Measurements from ENCODE around the gene DHCR7. TPM values are rescaled to one million over a fixed set of nuclear protein-coding genes. Genes with fewer than 3 reads are reported as not detected.

DHCR7 gene
- total and polyA plus RNA-seq, 3 experiments from 2014 or later = 19.6 to 42.8 (median 41.5) TPM

DNA sequence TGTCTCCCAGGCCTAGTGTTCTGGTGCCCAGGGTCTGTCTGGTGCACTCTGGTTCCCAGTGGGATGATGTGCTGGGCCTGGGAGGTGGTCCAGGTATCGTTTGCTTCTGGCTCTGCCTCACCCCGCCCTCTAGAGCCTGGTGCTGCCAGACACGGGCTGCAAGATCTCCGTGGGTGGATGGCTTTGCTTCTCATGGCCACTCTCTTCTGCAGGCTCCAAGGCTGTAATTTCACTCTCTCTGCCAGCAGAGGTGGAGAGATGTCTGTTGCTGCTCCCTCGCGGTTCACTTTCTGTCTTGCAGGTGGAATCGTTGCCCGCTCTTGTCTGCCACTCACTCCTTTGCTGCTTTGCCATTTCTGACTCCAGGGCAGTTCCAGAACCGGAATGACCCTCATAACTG lies 18.2 kb upstream of the DHCR7 start:
- H3K4me1 Mint-ChIP-seq = peaks cover 0 to 6% (median 4%) of the 10 kb centered on the region in 3 donors
- no peaks in the 10 kb centered on the region for H3K27me3 Mint-ChIP-seq
- Histone ChIP-seq H3K4me1 (ENCODE audit: insufficient read depth, low read length) (no peaks in the 10 kb centered on the region), H3K9me3 (ENCODE audit: low read length) (no peaks in the 10 kb centered on the region), H3K4me3 (ENCODE audit: low read length) (no peak overlapping the region), H3K36me3 (ENCODE audit: insufficient read depth, low read length) (peaks cover 11% of the 10 kb centered on the region), H3K27me3 (ENCODE audit: insufficient read depth, low read length, poor library complexity, severe bottlenecking) (no peaks in the 10 kb centered on the region), H3K27ac (ENCODE audit: low read depth, low read length) (no peak overlapping the region)
- H3K27ac Mint-ChIP-seq = peak overlapping the region in 1 of 8 donors; percentile 30
- ChIA-PET CTCF (interaction anchor here (0.6 kb wide), 1 partner anchor 41 kb away, joined by 3 read pairs; no protein-coding TSS in a partner anchor), POLR2A (no interaction called here)
- no peaks in the 10 kb centered on the region for H3K9me3 Mint-ChIP-seq
- peak in 1 of 5 donors; percentile 8 for DNase-seq
- H3K4me3 Mint-ChIP-seq = no peak overlapping the region
- H3K36me3 Mint-ChIP-seq = peaks cover 0 to 81% (median 11%) of the 10 kb centered on the region in 3 donors

GRCh38 chr11:71465054-71465453 lies 16.9 kb upstream of the DHCR7 start:
- no peaks in the 10 kb centered on the region for H3K9me3 Mint-ChIP-seq
- CTCF ChIA-PET = no interaction called here
- no peaks in the 10 kb centered on the region for H3K27me3 ChIP-seq (ENCODE audit: insufficient read depth, low read length, poor library complexity, severe bottlenecking)
- H3K36me3 Mint-ChIP-seq = peaks cover 0 to 83% (median 19%) of the 10 kb centered on the region in 3 donors
- no peaks in the 10 kb centered on the region for H3K9me3 ChIP-seq (ENCODE audit: low read length)
- no peak overlapping the region for H3K27ac ChIP-seq (ENCODE audit: low read depth, low read length)
- no peaks in the 10 kb centered on the region for H3K27me3 Mint-ChIP-seq
- H3K4me1 Mint-ChIP-seq = peaks cover 6 to 13% (median 8%) of the 10 kb centered on the region in 3 donors
- DNase-seq = no peak
- H3K36me3 ChIP-seq (ENCODE audit: insufficient read depth, low read length) = peaks cover 15% of the 10 kb centered on the region
- H3K4me3 Mint-ChIP-seq = no peak overlapping the region
- H3K27ac Mint-ChIP-seq = peak overlapping the region in 1 of 8 donors; percentile 76
- POLR2A ChIA-PET = no interaction called here
- H3K4me1 ChIP-seq (ENCODE audit: insufficient read depth, low read length) = no peaks in the 10 kb centered on the region
- no peak overlapping the region for H3K4me3 ChIP-seq (ENCODE audit: low read length)

DNA sequence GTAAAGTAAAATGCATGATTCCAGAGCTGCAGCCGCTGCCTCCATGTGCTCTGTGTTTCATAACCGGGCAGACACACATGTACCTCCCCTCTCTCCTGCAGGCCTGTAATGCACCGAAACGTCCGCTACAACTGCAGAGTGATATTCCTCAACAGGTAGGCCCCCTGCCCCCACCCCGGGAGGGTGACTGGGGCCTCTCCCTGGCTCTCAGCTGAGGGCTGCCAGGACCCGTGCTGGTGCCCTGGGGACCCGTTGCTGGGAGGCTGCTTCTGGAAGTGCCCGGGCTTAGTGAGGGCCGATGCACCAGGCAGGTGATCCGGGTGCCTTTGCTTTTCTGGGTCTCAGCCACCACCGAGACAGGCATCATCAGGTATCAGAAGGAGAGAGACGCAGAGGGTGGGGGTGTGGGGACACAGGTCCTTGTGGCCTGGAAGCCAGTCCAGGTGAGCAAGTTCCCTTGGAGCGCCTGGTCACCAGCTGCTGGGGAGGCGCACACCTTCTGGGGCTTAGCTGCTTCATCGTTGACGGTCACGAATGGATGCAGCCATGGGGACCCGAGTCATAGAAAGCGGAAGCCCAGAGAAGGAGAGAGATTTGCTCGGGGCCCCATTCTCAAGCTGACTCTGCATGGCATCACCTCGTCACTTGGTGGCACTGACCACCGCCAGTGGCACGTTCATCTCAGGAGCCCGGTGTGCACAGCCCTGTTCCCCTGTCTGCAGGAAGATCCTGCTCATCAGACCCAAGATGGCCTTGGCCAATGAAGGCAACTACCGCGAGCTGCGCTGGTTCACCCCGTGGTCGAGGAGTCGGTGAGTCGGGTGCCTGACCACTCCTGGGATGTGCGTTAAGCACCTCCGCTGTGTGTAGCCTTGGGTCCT lies 15.4 kb upstream of the DHCR7 start:
- POLR2A ChIA-PET = no interaction called here

GRCh38 chr11:71462726-71463125 lies 14.5 kb upstream of the DHCR7 start:
- H3K4me1 ChIP-seq (ENCODE audit: insufficient read depth, low read length) = no peaks in the 10 kb centered on the region
- POLR2A ChIA-PET = no interaction called here
- H3K36me3 ChIP-seq (ENCODE audit: insufficient read depth, low read length) = peaks cover 35% of the 10 kb centered on the region

More for the DNA sequence above, 15.4 kb upstream of the DHCR7 start:
- no peaks in the 10 kb centered on the region for H3K4me1 ChIP-seq (ENCODE audit: insufficient read depth, low read length)
- Mint-ChIP-seq H3K9me3 (no peaks in the 10 kb centered on the region), H3K4me1 (peaks cover 6 to 20% (median 8%) of the 10 kb centered on the region in 3 donors), H3K27ac (peak overlapping the region in 2 of 8 donors; percentile 65 to 69), H3K36me3 (peaks cover 0 to 92% (median 20%) of the 10 kb centered on the region in 3 donors), H3K4me3 (no peak overlapping the region), H3K27me3 (no peaks in the 10 kb centered on the region)
- peaks cover 29% of the 10 kb centered on the region for H3K36me3 ChIP-seq (ENCODE audit: insufficient read depth, low read length)
- CTCF ChIA-PET = no interaction called here
- H3K27ac ChIP-seq (ENCODE audit: low read depth, low read length) = no peak overlapping the region
- peak in 1 of 5 donors; percentile 31 for DNase-seq
- no peaks in the 10 kb centered on the region for H3K27me3 ChIP-seq (ENCODE audit: insufficient read depth, low read length, poor library complexity, severe bottlenecking)
- H3K9me3 ChIP-seq (ENCODE audit: low read length) = no peaks in the 10 kb centered on the region
- H3K4me3 ChIP-seq (ENCODE audit: low read length) = no peak overlapping the region

GRCh38 chr11:71461696-71462095 lies 13.5 kb upstream of the DHCR7 start:
- peak in 1 of 5 donors; percentile 15 for DNase-seq
- peaks cover 46% of the 10 kb centered on the region for H3K36me3 ChIP-seq (ENCODE audit: insufficient read depth, low read length)
- Mint-ChIP-seq H3K4me3 (no peak overlapping the region), H3K27me3 (no peaks in the 10 kb centered on the region), H3K36me3 (peaks cover 0 to 93% (median 22%) of the 10 kb centered on the region in 3 donors), H3K27ac (peak overlapping the region in 1 of 8 donors; percentile 47), H3K4me1 (peaks cover 12 to 31% (median 18%) of the 10 kb centered on the region in 3 donors), H3K9me3 (no peaks in the 10 kb centered on the region)
- ChIA-PET POLR2A (no interaction called here), CTCF (no interaction called here)
- no peaks in the 10 kb centered on the region for H3K27me3 ChIP-seq (ENCODE audit: insufficient read depth, low read length, poor library complexity, severe bottlenecking)
- H3K4me1 ChIP-seq (ENCODE audit: insufficient read depth, low read length) = no peaks in the 10 kb centered on the region
- no peaks in the 10 kb centered on the region for H3K9me3 ChIP-seq (ENCODE audit: low read length)
- no peak overlapping the region for H3K4me3 ChIP-seq (ENCODE audit: low read length)
- no peak overlapping the region for H3K27ac ChIP-seq (ENCODE audit: low read depth, low read length)

More at GRCh38 chr11:71462726-71463125, 14.5 kb upstream of the DHCR7 start:
- no peaks in the 10 kb centered on the region for H3K27me3 Mint-ChIP-seq
- peak in 1 of 5 donors; percentile 30 for DNase-seq
- H3K27ac Mint-ChIP-seq = no peak overlapping the region
- H3K27me3 ChIP-seq (ENCODE audit: insufficient read depth, low read length, poor library complexity, severe bottlenecking) = no peaks in the 10 kb centered on the region
- no peak overlapping the region for H3K4me3 Mint-ChIP-seq
- no peak overlapping the region for H3K27ac ChIP-seq (ENCODE audit: low read depth, low read length)
- H3K36me3 Mint-ChIP-seq = peaks cover 0 to 93% (median 23%) of the 10 kb centered on the region in 3 donors
- H3K9me3 Mint-ChIP-seq = no peaks in the 10 kb centered on the region
- H3K4me3 ChIP-seq (ENCODE audit: low read length) = no peak overlapping the region
- H3K9me3 ChIP-seq (ENCODE audit: low read length) = no peaks in the 10 kb centered on the region
- CTCF ChIA-PET = no interaction called here
- peaks cover 8 to 23% (median 10%) of the 10 kb centered on the region in 3 donors for H3K4me1 Mint-ChIP-seq

GRCh38 chr11:71459767-71460320 lies 11.7 kb upstream of the DHCR7 start:
- CTCF ChIA-PET = no interaction called here

GRCh38 chr11:71459076-71459766 lies 11.0 kb upstream of the DHCR7 start:
- H3K9me3 Mint-ChIP-seq = no peaks in the 10 kb centered on the region
- peaks cover 62% of the 10 kb centered on the region for H3K36me3 ChIP-seq (ENCODE audit: insufficient read depth, low read length)
- H3K27ac Mint-ChIP-seq = no peak overlapping the region
- H3K27me3 ChIP-seq (ENCODE audit: insufficient read depth, low read length, poor library complexity, severe bottlenecking) = no peaks in the 10 kb centered on the region
- peaks cover 28 to 51% (median 42%) of the 10 kb centered on the region in 3 donors for H3K4me1 Mint-ChIP-seq
- ChIA-PET POLR2A (no interaction called here), CTCF (no interaction called here)
- H3K27ac ChIP-seq (ENCODE audit: low read depth, low read length) = no peak overlapping the region
- H3K9me3 ChIP-seq (ENCODE audit: low read length) = no peaks in the 10 kb centered on the region
- peaks cover 5 to 93% (median 25%) of the 10 kb centered on the region in 3 donors for H3K36me3 Mint-ChIP-seq
- DNase-seq = no peak
- no peak overlapping the region for H3K4me3 ChIP-seq (ENCODE audit: low read length)
- no peak overlapping the region for H3K4me3 Mint-ChIP-seq
- H3K4me1 ChIP-seq (ENCODE audit: insufficient read depth, low read length) = peaks cover 8% of the 10 kb centered on the region
- no peaks in the 10 kb centered on the region for H3K27me3 Mint-ChIP-seq

More at GRCh38 chr11:71459767-71460320, 11.7 kb upstream of the DHCR7 start:
- Mint-ChIP-seq H3K4me3 (no peak overlapping the region), H3K36me3 (peaks cover 5 to 94% (median 25%) of the 10 kb centered on the region in 3 donors), H3K4me1 (peaks cover 23 to 45% (median 35%) of the 10 kb centered on the region in 3 donors), H3K27me3 (no peaks in the 10 kb centered on the region), H3K27ac (peak overlapping the region in 1 of 8 donors; percentile 90), H3K9me3 (no peaks in the 10 kb centered on the region)
- Histone ChIP-seq H3K9me3 (ENCODE audit: low read length) (no peaks in the 10 kb centered on the region), H3K27me3 (ENCODE audit: insufficient read depth, low read length, poor library complexity, severe bottlenecking) (no peaks in the 10 kb centered on the region), H3K4me1 (ENCODE audit: insufficient read depth, low read length) (peaks cover 1% of the 10 kb centered on the region), H3K36me3 (ENCODE audit: insufficient read depth, low read length) (peaks cover 64% of the 10 kb centered on the region), H3K27ac (ENCODE audit: low read depth, low read length) (no peak overlapping the region), H3K4me3 (ENCODE audit: low read length) (no peak overlapping the region)
- POLR2A ChIA-PET = no interaction called here
- DNase-seq = no peak

Data from CD8-positive, alpha-beta memory T cell (primary cell).